Memory B cell (primary cell): ENCODE results near the gene RAPGEF4.

ENCODE experiments used
- ATAC-seq: fragments of 150-1000 bp; cut with Tn5 transposase; 2 replicates; pipeline ENCODE4 v1.10.0; 2021; ENCODE audit warnings: low read depth, mild to moderate bottlenecking, moderate library complexity
- DNase-seq, 2 donors: peaks; one replicate each; pipeline ENCODE4 v3.0.0; 2022; ENCODE audit warnings: low spot score in 2 of 2
- H3K27ac Mint-ChIP-seq: one replicate; pipeline ENCODE4 v1.8.0; 2022; ENCODE audit warnings: mild to moderate bottlenecking, moderate library complexity, mixed read lengths
- H3K27me3 Mint-ChIP-seq: one replicate; pipeline ENCODE4 v1.8.0; 2022; ENCODE audit warnings: mixed read lengths
- H3K36me3 Mint-ChIP-seq: one replicate; pipeline ENCODE4 v1.8.0; 2022; ENCODE audit warnings: mild to moderate bottlenecking, mixed read lengths
- H3K4me1 Mint-ChIP-seq: one replicate; pipeline ENCODE4 v1.8.0; 2022; ENCODE audit warnings: mixed read lengths
- H3K4me3 Mint-ChIP-seq: one replicate; pipeline ENCODE4 v1.8.0; 2022; ENCODE audit warnings: mild to moderate bottlenecking, moderate library complexity, mixed read lengths
- H3K9me3 Mint-ChIP-seq: one replicate; pipeline ENCODE4 v1.8.0; 2022; ENCODE audit warnings: mixed read lengths

Gene RAPGEF4

DNA sequence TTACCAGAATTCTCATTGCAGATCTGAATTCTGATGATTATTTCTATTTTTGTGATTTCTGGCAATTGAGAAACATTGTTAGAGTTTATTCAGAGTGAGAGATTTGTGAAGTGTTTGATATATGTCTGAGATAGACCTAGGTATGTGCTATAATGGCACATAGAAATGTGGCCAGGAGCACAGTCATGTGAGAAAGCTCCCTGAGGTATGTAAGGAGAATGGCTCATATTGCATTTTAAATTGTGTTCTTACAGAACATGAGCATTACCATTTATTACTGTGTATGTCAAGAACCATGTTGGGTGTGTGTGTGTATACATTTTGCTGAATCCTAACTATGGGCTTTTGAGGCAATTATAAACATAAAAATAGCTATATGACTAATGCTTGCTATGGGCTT, 101.2 kb downstream of the RAPGEF4 start:
- H3K27ac Mint-ChIP-seq: no peak overlapping the region

DNA sequence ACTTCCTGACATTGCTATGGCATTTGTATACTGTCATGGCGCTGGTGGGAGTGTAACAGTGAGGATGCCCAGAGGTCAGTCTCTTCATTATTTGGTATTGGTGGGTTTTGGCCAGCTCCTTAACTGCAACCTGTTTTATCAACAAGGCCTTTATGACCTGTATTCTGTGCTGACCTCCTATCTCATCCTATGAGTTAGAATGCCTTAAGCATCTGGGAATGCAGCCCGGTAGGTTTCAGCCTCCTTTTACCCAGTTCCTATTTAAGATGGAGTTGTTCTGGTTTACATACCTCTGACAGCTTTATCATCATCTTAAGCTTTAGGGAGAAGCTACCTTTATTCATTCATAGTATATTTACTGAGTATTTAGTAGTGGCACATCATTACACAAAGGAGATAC, 103.8 kb downstream of the RAPGEF4 start:
- no peaks in the 10 kb centered on the region for H3K9me3 Mint-ChIP-seq
- no peak overlapping the region for H3K4me3 Mint-ChIP-seq
- H3K27ac Mint-ChIP-seq: no peak overlapping the region
- peaks cover 2% of the 10 kb centered on the region for H3K4me1 Mint-ChIP-seq
- ATAC-seq (no peak), DNase-seq (no peak)
- H3K36me3 Mint-ChIP-seq: no peaks in the 10 kb centered on the region
- H3K27me3 Mint-ChIP-seq: peaks cover 6% of the 10 kb centered on the region

More for the DNA sequence above, 101.2 kb downstream of the RAPGEF4 start:
- Mint-ChIP-seq H3K36me3 (no peaks in the 10 kb centered on the region), H3K4me3 (no peak overlapping the region), H3K4me1 (peaks cover 2% of the 10 kb centered on the region), H3K9me3 (no peaks in the 10 kb centered on the region), H3K27me3 (peaks cover 6% of the 10 kb centered on the region)
- ATAC-seq (no peak), DNase-seq (no peak)

DNA sequence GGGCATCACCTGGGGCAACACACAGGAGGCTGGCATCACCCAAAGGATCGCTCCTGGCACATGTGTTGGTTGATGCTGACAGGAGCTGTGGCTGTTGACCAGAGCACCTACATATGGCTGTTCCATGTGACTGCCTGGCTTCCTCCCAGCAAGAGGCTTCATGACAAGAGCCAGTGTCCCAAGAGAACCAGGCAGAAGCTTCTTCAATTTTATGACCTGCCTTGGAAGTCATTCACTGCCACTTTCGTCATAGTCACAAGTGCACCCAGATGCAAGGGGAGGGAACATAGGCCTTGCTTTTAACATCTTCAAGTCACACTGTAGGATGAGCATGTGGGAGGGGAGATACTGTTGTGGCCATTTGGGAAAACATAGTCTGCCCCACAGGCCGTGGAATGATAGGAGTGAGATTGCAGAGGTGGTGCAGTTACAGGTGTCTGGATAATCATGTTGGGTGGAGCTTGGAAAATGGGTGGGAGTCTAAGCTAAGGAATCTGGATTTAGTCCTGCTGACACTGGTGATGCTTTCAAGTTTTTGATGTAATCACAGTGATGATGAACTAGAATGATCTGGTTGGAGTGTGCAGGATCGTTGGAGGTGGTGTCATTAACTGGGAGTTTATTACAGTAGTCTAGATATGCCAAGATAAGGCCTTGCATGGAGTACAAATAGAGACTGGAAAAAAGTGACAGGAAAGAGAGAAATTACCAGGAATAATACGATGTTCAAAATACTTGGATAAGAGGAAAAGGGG, 107.0 kb downstream of the RAPGEF4 start:
- no peak overlapping the region for H3K4me3 Mint-ChIP-seq
- ATAC-seq: no peak
- no peak overlapping the region for H3K27ac Mint-ChIP-seq
- no peaks in the 10 kb centered on the region for H3K9me3 Mint-ChIP-seq
- H3K4me1 Mint-ChIP-seq: no peaks in the 10 kb centered on the region
- DNase-seq: no peak
- no peaks in the 10 kb centered on the region for H3K36me3 Mint-ChIP-seq
- peaks cover 2% of the 10 kb centered on the region for H3K27me3 Mint-ChIP-seq

DNA sequence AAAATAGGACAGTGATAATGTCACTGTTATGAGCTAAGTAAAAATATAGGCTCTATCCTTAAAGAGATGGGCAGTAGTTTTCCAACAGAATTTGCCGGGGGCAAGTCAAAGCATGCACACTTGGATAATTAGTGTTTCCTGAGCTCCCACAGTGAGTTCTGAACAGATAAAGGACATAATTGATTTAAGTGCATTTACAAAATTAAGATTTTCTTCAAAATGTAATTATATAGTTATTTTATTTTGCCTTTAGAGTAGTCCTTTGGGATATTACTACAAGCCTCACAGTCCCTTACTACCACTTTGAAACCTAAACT, 107.6 kb downstream of the RAPGEF4 start:
- H3K27me3 Mint-ChIP-seq: peaks cover under 1% of the 10 kb centered on the region
- no peak for DNase-seq
- H3K4me1 Mint-ChIP-seq: no peaks in the 10 kb centered on the region
- no peak overlapping the region for H3K27ac Mint-ChIP-seq
- no peak overlapping the region for H3K4me3 Mint-ChIP-seq
- no peaks in the 10 kb centered on the region for H3K9me3 Mint-ChIP-seq
- H3K36me3 Mint-ChIP-seq: no peaks in the 10 kb centered on the region
- no peak for ATAC-seq

DNA sequence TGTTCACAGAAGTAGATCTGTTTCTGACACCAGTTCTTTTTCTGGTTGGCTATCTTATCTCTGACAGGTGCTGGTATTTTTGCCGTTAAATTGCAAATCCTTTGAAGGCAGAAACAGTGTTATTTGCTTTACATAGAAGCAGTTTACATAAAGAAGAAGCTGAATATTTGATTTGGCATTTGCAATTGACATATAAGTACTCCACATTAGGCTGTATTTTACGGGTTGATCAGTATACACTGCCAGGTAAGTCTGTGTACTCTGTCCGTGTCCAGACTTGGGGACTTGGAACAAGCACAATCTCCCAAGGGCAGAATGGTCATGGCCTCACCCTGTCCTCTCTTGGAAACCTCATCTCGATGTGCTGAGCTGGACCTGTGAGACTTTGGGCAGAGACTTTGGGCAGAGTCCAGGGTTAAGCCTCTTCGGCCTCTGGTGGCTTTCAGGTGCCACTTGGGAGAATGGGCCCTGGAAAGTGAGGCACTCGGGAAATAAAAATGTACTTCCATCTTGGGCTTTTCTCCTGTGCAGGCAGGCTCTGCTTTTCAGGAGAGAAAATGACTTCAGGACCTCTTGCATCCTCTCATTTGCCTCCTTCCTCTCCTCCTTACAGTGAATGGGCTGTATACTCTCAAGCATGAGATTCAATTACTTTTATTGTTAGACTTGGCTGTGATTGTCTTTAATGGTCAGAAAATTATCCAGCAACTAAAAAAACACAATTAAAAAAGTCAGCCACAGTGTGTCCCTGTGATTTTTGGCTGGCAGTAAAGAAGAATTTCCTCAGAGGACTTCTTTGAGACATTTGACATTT, 108.5 kb downstream of the RAPGEF4 start:
- no peaks in the 10 kb centered on the region for H3K9me3 Mint-ChIP-seq
- no peaks in the 10 kb centered on the region for H3K36me3 Mint-ChIP-seq
- H3K27ac Mint-ChIP-seq: no peak overlapping the region
- no peak overlapping the region for H3K4me3 Mint-ChIP-seq
- ATAC-seq (no peak), DNase-seq (no peak)
- no peaks in the 10 kb centered on the region for H3K27me3 Mint-ChIP-seq
- no peaks in the 10 kb centered on the region for H3K4me1 Mint-ChIP-seq

DNA sequence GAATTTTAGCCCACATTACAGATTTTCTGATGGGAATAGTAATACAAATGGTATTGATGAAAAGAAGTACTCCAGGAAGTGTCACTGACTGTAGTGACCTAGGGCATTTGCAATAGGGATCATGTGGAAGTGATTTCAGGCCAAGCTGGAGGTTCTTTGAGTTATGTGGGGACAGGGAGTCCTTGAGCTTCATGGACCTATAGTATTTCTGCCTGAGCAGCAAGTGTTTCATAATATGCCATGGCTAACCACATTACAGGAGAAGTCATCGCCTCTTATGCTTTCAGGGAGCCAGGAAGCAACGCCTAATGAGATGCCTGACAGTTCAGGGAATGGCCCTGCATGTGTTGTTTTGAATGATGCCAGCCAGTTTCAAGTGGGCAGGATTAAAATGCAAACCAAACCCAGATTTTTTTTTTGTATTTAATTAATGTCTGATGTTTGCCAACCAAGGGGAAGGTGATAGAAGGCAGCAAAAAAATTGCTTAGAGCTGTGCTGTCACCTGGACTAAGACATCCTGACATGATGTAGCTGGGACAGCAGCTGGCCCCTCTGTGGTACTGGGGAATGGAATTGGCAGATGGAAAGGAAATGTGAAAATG, 109.5 kb downstream of the RAPGEF4 start:
- Mint-ChIP-seq H3K4me3 (no peak overlapping the region), H3K27me3 (no peaks in the 10 kb centered on the region)

DNA sequence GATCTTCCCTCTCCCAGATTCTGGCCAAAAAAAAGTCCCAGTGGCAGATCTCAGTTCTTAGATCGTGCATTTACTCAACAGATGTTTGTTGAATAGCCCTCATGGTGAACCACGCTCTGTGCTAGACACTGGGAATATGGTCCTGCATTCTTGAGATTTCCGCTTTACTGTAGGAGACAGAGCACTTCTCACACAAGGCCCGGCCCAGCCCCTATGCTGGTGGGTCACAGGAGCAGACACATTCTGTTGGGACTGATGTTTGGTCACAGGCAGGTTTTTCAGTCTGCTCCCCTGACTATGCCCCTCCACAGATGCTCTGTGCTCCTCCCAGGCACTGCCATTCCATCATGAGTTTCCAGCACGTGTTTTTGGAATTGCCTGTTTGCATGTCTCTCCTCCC, 110.9 kb downstream of the RAPGEF4 start:
- H3K36me3 Mint-ChIP-seq: no peaks in the 10 kb centered on the region
- H3K4me3 Mint-ChIP-seq: no peak overlapping the region
- H3K27ac Mint-ChIP-seq: no peak overlapping the region
- ATAC-seq: no peak
- H3K4me1 Mint-ChIP-seq: no peaks in the 10 kb centered on the region
- peaks cover 1% of the 10 kb centered on the region for H3K27me3 Mint-ChIP-seq
- peaks cover 3% of the 10 kb centered on the region for H3K9me3 Mint-ChIP-seq
- DNase-seq: no peak

More for the DNA sequence above, 109.5 kb downstream of the RAPGEF4 start:
- Mint-ChIP-seq H3K27ac (no peak overlapping the region), H3K36me3 (no peaks in the 10 kb centered on the region), H3K4me1 (no peaks in the 10 kb centered on the region), H3K9me3 (no peaks in the 10 kb centered on the region)
- DNase-seq (no peak), ATAC-seq (no peak)

DNA sequence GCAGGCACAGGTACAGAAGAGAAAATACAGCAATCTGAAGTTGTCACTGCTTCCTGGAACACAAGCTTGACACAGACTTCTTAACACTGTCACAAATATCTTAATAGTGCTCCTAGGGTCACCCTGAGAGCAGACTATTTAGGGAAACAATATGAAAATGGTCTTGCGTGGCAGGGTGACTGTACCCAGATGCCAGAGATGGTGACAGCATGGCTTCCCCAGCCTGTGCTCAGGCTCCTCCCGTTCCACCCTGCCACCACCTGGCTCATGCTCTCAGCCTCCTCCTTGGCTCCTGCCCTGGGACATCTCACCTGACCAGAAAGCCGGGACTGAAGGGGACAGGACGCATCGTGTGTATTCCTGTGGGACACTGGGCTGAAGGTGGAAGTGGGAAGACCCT, 111.5 kb downstream of the RAPGEF4 start:
- Mint-ChIP-seq H3K27me3 (peaks cover 1% of the 10 kb centered on the region), H3K27ac (no peak overlapping the region), H3K9me3 (peaks cover 3% of the 10 kb centered on the region), H3K4me3 (no peak overlapping the region), H3K36me3 (no peaks in the 10 kb centered on the region), H3K4me1 (no peaks in the 10 kb centered on the region)
- DNase-seq: no peak
- ATAC-seq: no peak

DNA sequence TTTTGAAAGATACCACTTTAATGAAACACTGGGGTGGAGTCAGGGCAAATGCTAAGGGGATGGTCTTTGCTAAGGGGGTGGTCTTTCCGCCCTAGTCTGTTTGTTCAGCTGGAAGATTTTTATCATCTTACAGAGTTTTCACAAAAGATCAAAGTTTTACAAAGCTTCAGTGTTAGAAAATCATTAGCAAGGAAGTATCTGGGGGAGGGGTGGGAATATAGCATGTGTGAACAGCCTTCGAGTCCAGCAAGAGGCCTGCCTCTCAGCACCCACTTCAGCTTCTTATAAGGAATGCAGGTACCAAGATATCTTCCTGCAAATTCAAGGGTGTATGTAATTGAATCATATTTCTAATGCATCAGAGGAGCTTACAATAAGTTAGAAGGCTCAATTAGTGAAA, 112.9 kb downstream of the RAPGEF4 start:
- Mint-ChIP-seq H3K27me3 (peaks cover 1% of the 10 kb centered on the region), H3K4me1 (no peaks in the 10 kb centered on the region), H3K36me3 (no peaks in the 10 kb centered on the region), H3K4me3 (no peak overlapping the region), H3K27ac (no peak overlapping the region), H3K9me3 (peaks cover 3% of the 10 kb centered on the region)
- ATAC-seq: no peak
- DNase-seq: no peak

DNA sequence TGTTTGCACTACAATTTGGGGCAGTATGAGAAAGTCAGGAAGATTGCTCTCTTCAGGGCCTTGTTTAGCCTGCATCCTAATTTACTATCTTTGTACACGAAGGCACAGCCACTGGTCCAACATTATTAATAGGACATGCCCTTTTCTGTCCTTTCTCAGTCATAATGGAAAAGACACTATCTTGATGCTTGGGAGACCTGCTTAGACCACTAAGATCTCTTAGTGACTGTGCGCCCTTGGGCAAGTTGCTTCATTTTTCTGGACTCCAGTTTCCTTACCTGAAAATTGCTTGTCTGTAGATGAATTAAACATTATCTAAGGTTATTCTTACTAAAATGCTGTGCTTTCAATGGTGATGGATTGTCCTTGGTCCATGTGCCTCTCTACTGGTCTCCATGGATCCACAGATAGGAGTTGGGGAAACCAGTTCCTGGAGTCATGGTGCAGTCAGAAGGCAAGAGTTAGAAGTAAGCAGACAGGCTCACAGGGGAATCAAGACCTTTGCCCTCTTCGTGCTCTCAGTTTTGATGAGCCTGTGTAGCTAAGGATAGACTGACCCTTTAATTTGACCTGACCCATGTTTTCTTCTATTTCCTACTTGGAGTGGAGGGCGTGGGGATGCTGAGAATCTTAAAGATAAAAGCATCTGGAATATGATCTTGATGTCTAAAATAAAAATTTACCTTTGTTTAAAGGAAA, 114.0 kb downstream of the RAPGEF4 start:
- Mint-ChIP-seq H3K4me1 (no peaks in the 10 kb centered on the region), H3K4me3 (no peak overlapping the region), H3K36me3 (no peaks in the 10 kb centered on the region), H3K9me3 (peaks cover 3% of the 10 kb centered on the region), H3K27ac (no peak overlapping the region), H3K27me3 (peaks cover 1% of the 10 kb centered on the region)
- DNase-seq: no peak
- ATAC-seq: no peak

DNA sequence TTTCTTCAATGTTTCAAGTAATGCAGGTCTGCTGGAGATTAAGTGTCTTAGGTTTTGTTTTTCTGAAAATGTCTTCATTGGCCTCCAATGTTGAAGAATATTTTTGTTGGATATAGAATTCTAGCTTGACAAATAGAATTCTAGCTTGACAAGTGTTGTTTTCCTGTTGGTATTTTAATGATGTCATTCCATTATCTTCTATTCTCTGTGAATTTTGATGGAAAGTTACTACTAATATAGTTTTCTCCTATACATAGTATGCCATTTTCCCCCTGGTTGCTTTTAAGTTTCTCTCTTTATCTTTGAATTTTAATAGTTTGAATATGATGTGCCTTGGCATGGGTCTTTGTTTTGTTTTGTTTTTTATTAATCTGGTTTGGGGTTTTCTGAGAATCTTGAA, 119.9 kb downstream of the RAPGEF4 start:
- Mint-ChIP-seq H3K9me3 (peaks cover 6% of the 10 kb centered on the region), H3K36me3 (no peaks in the 10 kb centered on the region), H3K4me3 (no peak overlapping the region), H3K27ac (no peak overlapping the region), H3K27me3 (peaks cover 1% of the 10 kb centered on the region), H3K4me1 (no peaks in the 10 kb centered on the region)
- ATAC-seq (no peak), DNase-seq (no peak)

DNA sequence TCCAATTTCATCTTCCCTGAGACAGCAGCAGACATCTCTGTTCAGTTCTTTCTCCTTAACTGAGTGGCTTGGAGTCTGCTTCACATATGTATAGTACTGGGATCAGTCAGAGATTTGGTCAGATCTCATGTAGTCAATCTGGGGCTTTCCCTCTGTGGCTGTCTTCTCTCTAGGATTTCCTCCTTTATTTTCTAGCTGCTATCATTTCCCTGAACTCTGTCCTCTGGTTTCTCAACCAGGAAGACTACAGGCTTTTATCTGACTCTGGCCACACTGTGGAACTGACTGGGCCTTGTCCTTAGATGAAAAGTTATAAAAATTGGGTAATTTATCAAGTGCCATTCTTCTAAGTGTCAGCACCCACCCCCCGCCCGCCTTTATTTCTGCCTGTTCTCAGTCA, 121.0 kb downstream of the RAPGEF4 start:
- no peak for DNase-seq
- ATAC-seq: no peak
- H3K27me3 Mint-ChIP-seq: no peaks in the 10 kb centered on the region
- no peak overlapping the region for H3K4me3 Mint-ChIP-seq
- no peaks in the 10 kb centered on the region for H3K36me3 Mint-ChIP-seq
- no peak overlapping the region for H3K27ac Mint-ChIP-seq
- H3K4me1 Mint-ChIP-seq: no peaks in the 10 kb centered on the region
- H3K9me3 Mint-ChIP-seq: peaks cover 2% of the 10 kb centered on the region

DNA sequence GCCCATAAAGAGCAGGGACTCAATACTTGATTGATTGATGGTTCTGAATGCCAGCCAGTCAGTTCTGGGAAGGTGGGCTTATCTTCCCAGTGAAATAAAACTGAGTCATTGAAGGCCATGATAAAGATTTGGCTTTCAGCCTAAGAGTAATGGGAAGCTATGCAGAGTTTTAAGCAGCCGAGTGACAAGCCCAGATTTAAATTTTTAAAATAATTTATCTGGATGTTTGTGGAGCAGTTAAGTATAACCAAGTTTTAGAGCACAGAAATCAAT, 122.8 kb downstream of the RAPGEF4 start:
- Mint-ChIP-seq H3K4me3 (no peak overlapping the region), H3K27ac (no peak overlapping the region), H3K4me1 (no peaks in the 10 kb centered on the region), H3K36me3 (no peaks in the 10 kb centered on the region), H3K27me3 (peaks cover 3% of the 10 kb centered on the region), H3K9me3 (peaks cover 2% of the 10 kb centered on the region)
- ATAC-seq (no peak), DNase-seq (no peak)

DNA sequence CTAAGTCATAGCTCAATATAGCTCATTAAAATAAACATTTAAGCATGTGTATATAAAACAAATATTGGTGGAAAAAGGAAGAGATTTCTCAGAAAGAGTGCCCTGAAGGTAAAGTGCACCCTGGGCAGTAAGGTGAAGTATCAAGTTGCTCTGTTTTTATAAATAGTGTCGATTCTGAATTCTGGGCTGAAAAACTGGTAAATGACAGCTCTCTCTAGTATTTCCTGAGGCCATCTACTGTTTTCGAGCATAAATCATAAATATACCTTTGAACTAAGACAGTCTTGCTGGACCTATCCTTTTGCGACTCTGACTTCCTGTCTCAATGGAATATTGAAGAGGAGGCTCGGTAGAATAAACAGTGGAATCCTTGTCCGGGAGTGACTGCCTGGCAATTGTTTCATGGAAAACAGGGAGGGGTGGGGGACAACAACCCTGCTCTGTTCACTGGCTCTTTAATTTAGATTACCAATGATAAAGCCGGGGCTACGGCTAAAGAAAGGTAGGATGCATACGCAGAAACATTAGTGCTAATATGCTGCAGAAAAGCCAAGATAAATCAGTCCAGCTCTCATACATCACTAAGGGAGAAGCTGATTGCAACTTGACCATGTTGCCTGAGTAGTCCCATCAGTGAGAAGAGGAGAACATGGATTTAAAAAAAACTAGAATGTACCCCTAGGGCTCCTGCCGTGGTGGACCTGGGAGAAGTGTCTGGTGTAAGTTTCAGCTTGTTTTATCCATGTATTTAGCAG, 124.1 kb downstream of the RAPGEF4 start:
- Mint-ChIP-seq H3K36me3 (no peaks in the 10 kb centered on the region), H3K27ac (no peak overlapping the region), H3K4me1 (no peaks in the 10 kb centered on the region), H3K4me3 (no peak overlapping the region), H3K9me3 (peaks cover 2% of the 10 kb centered on the region), H3K27me3 (peaks cover 5% of the 10 kb centered on the region)
- DNase-seq (no peak), ATAC-seq (no peak)
